ENCODE data around the gene ASB18. TPM values are rescaled to one million over a fixed set of nuclear protein-coding genes. Genes with fewer than 3 reads are reported as not detected.

Gene ASB18
- total RNA-seq, 1 donor from 2014 or later = not detected

DNA sequence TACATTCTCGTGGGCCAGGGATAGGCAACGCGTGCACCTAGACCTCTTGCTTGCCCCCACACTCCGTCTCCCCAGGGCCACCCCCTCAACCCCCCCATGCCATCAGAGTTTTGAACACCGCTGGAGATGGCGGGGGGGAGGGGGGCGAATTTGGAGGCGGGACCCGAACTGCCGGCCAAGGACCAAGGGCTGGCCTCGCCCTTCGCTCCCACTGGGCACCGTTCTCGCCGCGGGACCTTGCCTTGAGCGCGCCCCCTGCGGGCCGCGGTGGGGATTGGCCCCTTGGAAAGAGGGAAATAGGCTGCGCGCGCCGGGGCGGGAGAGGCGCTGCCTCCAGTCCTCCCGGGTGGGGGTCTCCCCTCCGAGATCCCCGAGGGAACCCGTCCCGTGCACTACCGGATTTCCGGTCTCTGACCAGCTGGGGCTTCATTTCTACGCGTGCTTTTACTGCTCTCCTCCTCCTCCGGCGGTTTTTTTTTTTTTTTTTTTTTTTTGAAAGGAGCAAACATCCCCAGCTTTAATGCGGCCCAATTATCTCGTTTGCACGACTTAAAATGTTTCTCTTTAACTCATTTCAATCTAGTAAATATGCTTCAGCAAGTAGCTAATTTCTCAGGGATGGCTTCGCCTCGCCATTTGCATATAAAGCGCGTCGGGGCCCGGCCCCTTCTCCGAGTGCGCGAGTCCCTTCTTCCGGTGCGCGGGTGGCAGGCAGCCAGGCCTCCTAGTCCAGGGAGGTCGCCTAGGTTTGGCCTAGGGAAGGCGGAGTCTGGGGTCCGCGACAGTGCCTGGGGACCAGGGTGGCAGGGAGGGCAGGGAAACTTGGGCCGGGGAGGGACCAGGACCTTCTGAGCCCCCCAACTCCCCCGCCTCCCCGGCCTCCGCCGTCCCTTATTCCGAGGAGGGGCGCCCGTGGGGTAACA lies 86.0 kb downstream of the ASB18 start:
- no peak for DNase-seq (ENCODE audit: low read depth)
- TF ChIP-seq, protein P1, sequence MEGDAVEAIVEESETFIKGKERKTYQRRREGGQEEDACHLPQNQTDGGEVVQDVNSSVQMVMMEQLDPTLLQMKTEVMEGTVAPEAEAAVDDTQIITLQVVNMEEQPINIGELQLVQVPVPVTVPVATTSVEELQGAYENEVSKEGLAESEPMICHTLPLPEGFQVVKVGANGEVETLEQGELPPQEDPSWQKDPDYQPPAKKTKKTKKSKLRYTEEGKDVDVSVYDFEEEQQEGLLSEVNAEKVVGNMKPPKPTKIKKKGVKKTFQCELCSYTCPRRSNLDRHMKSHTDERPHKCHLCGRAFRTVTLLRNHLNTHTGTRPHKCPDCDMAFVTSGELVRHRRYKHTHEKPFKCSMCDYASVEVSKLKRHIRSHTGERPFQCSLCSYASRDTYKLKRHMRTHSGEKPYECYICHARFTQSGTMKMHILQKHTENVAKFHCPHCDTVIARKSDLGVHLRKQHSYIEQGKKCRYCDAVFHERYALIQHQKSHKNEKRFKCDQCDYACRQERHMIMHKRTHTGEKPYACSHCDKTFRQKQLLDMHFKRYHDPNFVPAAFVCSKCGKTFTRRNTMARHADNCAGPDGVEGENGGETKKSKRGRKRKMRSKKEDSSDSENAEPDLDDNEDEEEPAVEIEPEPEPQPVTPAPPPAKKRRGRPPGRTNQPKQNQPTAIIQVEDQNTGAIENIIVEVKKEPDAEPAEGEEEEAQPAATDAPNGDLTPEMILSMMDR (IDR thresholded peaks at IDR 0.05; ENCODE audit: insufficient read depth, low read length, poor library complexity, severe bottlenecking) = peak; percentile 87
- Histone ChIP-seq H3K36me3 (ENCODE audit: control insufficient read depth, insufficient read depth, low read length) (no peaks in the 10 kb centered on the region), H3K27me3 (ENCODE audit: control insufficient read depth, insufficient read depth, low read length) (peaks cover 20% of the 10 kb centered on the region), H3K4me3 (ENCODE audit: low read depth, low read length) (peak overlapping the region; percentile 47)

DNA sequence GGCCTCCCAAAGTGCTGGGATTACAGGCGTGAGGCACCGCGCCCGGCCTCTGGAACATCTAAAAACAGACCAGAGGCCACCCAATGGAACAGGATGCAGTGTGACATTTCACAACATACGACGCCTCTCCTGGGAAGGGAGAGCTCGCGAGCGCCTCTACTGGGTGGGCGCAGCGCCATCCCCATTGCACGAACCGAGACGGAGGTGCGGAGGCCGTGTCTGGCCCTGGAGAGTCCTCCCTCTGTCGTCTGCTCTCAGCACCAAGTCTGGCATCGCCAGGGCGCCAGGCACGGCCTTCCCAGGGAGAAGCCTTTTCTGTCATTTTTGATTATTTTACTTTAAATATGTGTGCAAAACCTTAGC lies 86.6 kb downstream of the ASB18 start:
- Histone ChIP-seq H3K36me3 (ENCODE audit: control insufficient read depth, insufficient read depth, low read length) (no peaks in the 10 kb centered on the region), H3K4me3 (ENCODE audit: low read depth, low read length) (peak overlapping the region; percentile 4), H3K27me3 (ENCODE audit: control insufficient read depth, insufficient read depth, low read length) (peaks cover 27% of the 10 kb centered on the region)
- TF ChIP-seq, protein P1 (IDR thresholded peaks at IDR 0.05; ENCODE audit: insufficient read depth, low read length, poor library complexity, severe bottlenecking) = peak; percentile 50
- no peak for DNase-seq (ENCODE audit: low read depth)

DNA sequence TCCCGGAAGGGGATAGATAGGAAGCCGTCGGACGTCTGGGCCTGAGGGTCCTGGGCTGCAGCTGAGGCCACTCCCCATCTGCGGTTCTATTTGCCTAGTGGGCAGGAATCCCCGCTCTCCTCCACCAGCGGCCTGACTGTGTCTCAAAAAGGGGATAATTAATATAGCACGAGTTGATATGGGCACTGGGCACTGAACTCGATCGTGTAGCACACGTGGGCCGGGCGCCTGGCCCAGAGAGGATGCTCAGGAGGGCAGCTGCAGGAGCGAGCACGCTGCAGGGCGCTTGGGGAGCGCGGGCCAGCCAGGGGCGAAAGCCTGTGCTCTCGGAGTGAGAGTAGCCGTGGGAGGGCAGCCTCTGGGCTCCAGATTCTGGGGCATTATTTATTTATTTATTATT lies 87.3 kb downstream of the ASB18 start:
- TF ChIP-seq, protein P1 (IDR thresholded peaks at IDR 0.05; ENCODE audit: insufficient read depth, low read length, poor library complexity, severe bottlenecking) = no peak
- Histone ChIP-seq H3K4me3 (ENCODE audit: low read depth, low read length) (no peak overlapping the region), H3K36me3 (ENCODE audit: control insufficient read depth, insufficient read depth, low read length) (no peaks in the 10 kb centered on the region), H3K27me3 (ENCODE audit: control insufficient read depth, insufficient read depth, low read length) (peaks cover 33% of the 10 kb centered on the region)
- DNase-seq (ENCODE audit: low read depth) = no peak

DNA sequence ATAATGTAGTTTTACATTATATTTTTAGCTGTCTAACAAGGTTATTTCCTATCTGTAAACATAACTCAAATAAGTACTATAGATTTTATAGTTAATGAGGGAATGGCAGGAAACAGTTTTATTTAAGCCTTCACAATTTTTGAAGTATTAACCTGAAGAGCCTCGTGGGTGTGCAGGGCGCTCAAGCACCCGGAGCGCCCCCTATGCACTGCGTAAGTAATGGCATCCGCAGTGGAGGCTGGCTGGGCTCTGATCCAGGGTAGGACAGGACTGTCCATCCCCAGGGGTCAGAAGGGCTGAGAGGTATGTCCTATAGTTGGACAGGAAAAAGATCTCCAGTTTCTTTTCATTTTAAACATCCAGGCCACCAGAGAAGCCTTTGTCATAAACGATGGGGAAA lies 87.8 kb downstream of the ASB18 start:
- TF ChIP-seq, protein P1 (IDR thresholded peaks at IDR 0.05; ENCODE audit: insufficient read depth, low read length, poor library complexity, severe bottlenecking) = peak; percentile 61
- H3K36me3 ChIP-seq (ENCODE audit: control insufficient read depth, insufficient read depth, low read length) = no peaks in the 10 kb centered on the region
- no peak overlapping the region for H3K4me3 ChIP-seq (ENCODE audit: low read depth, low read length)
- peaks cover 38% of the 10 kb centered on the region for H3K27me3 ChIP-seq (ENCODE audit: control insufficient read depth, insufficient read depth, low read length)
- DNase-seq (ENCODE audit: low read depth) = no peak

DNA sequence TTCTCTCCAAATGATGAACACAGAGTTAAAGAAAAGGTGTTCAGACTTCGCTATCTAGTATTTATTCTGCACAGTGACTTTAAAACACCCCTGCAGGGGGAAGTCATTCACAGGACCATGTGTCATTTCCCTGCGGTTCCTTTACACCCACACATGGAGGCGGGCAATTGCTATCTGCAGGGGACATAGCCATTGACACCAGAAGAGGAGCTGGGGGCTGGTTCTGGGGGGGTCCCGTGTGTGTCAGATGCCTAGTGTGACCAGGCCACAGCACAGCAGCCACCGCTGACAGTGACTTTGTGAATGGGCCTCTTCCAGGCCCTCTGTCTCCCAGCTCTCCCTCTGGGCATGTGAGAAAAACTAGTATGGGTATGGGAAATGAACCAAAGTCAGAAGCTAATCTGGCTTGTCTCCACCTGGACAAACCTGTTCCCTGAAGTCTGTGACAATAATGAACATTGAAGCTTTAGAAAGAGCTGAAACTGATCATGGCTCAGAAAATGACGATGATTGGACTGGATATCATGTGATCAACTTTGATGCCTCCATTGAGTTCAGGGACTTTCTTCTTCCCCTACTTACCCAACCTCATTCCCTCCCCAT lies 88.6 kb downstream of the ASB18 start:
- Histone ChIP-seq H3K27me3 (ENCODE audit: control insufficient read depth, insufficient read depth, low read length) (peaks cover 46% of the 10 kb centered on the region), H3K36me3 (ENCODE audit: control insufficient read depth, insufficient read depth, low read length) (no peaks in the 10 kb centered on the region), H3K4me3 (ENCODE audit: low read depth, low read length) (no peak overlapping the region)
- TF ChIP-seq, protein P1 (IDR thresholded peaks at IDR 0.05; ENCODE audit: insufficient read depth, low read length, poor library complexity, severe bottlenecking) = no peak
- DNase-seq (ENCODE audit: low read depth) = no peak
